IPS-20b (cell line): ENCODE results near the gene ARPIN.
"Not testable (repeated sequence)": the region's sequence is repeated elsewhere in the genome, so short reads cannot be mapped to it uniquely, and the experiment has no call there.

Experiments
- H3K27ac ChIP-seq: one replicate; pipeline ENCODE4 v1.5.1; 2013; ENCODE audit warnings: low read length
- H3K27me3 ChIP-seq: 2 replicates; pipeline ENCODE4 v1.6.1; 2013; ENCODE audit warnings: mild to moderate bottlenecking, low read length, inconsistent platforms; ENCODE audit not compliant: insufficient read depth
- H3K36me3 ChIP-seq: 2 replicates; pipeline ENCODE4 v1.6.1; 2013; ENCODE audit warnings: low read depth, mild to moderate bottlenecking, inconsistent platforms, low read length, moderate library complexity; ENCODE audit not compliant: insufficient read depth
- H3K4me1 ChIP-seq: 2 replicates; pipeline ENCODE4 v1.6.1; 2013; ENCODE audit warnings: mild to moderate bottlenecking, control low read depth, inconsistent platforms, low read length, moderate library complexity; ENCODE audit not compliant: insufficient read depth
- H3K4me3 ChIP-seq: 2 replicates; pipeline ENCODE4 v1.5.1; 2013; ENCODE audit warnings: mild to moderate bottlenecking, low read length, inconsistent platforms
- H3K9ac ChIP-seq: 2 replicates; pipeline ENCODE4 v1.6.1; 2013; ENCODE audit warnings: low read depth, mild to moderate bottlenecking, inconsistent platforms, low read length, moderate library complexity
- H3K9me3 ChIP-seq: 2 replicates; pipeline ENCODE4 v1.6.1; 2013; ENCODE audit warnings: mild to moderate bottlenecking, low read depth, low read length, inconsistent platforms; ENCODE audit not compliant: insufficient read depth

The ARPIN gene

DNA sequence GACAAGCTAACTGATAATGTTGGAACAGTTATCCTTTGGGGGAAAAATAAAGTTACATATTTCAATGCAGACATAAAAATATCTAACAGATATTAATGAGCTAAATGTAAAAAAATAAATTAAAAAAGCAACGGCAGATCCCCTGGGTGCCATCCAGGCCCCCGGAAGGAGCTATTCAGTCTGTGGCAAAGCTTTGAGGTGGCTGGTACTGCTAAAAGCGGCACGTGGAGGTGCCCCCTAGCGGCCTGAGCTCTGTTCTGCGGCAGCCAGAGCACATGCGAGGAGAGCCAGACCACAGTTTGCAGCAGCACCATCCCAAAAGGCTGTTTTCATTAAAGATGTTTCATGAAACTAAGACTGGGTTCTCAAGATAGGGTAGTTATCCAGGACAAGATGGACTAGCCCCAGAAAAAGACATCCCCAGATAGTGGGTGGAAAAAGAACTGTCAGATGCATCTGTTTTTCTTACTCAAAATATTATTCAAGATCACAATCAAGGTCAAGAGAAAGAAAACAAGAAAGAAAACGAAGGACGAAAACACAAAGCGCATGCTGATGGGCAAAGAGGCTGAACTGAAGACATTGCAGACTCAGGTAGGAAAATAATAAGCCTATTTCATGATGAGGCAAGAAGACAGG lies 37.7 kb downstream of the ARPIN start:
- H3K9ac ChIP-seq = no peak overlapping the region
- peaks cover 27% of the 10 kb centered on the region for H3K36me3 ChIP-seq
- no peaks in the 10 kb centered on the region for H3K9me3 ChIP-seq
- H3K4me3 ChIP-seq = no peak overlapping the region
- no peak overlapping the region for H3K27ac ChIP-seq
- H3K27me3 ChIP-seq = no peaks in the 10 kb centered on the region
- H3K4me1 ChIP-seq = no peaks in the 10 kb centered on the region

DNA sequence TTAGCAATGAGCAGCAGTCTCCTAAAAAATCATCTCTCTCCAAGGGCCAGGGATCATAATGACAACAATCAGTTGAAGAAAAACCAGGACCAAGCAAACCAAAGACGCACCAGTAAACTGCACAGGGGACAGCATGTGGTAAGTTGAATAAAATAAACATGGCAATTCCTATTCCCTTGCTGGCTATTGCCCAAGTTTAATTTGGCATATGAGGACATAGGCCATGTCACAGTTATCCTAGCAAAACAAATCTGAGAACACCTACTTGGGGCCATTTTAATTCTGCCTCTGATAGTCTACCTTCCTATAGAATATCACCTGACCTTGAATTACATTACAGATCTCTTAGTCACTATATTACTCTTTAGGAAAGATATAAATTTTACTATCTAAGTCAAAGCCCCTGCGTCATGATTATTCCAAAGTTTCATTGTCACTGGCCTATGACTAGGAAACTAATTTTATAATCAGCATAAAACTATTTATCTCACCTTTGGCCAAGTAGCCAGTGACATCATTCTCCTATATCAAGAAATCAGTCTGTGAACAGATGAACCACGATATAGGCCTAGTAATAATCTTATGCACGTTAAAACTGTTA lies 42.0 kb downstream of the ARPIN start:
- no peaks in the 10 kb centered on the region for H3K27me3 ChIP-seq
- H3K9me3 ChIP-seq = no peaks in the 10 kb centered on the region
- no peak overlapping the region for H3K4me3 ChIP-seq
- no peak overlapping the region for H3K27ac ChIP-seq
- peaks cover 25% of the 10 kb centered on the region for H3K36me3 ChIP-seq
- H3K4me1 ChIP-seq = no peaks in the 10 kb centered on the region
- no peak overlapping the region for H3K9ac ChIP-seq

DNA sequence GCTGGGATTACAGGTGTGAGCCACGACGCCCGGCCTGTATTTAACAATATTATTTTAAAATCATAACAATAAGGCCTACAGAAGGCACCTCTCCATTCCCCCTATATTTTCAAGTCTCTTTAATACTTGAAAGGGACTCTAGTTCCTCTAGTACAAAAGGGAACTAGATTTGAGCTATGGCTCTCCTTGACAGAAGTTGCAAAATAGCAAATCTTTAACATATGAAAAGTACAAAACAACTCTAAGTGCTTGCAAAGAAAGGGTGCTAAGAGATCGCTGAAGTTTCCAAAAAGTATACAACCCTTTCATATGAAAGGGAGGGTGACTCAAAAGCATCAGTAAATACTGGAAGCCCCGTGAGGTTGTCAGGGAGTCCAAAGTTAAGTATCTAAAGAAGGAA lies 42.7 kb downstream of the ARPIN start:
- H3K36me3 ChIP-seq = peaks cover 25% of the 10 kb centered on the region
- no peak overlapping the region for H3K27ac ChIP-seq
- no peaks in the 10 kb centered on the region for H3K9me3 ChIP-seq
- no peak overlapping the region for H3K9ac ChIP-seq
- H3K4me1 ChIP-seq = no peaks in the 10 kb centered on the region
- no peak overlapping the region for H3K4me3 ChIP-seq
- H3K27me3 ChIP-seq = no peaks in the 10 kb centered on the region

- H3K4me3 ChIP-seq, H3K9ac ChIP-seq, H3K4me1 ChIP-seq, H3K27me3 ChIP-seq, H3K9me3 ChIP-seq, H3K27ac ChIP-seq: not testable (repeated sequence)
- peaks cover 25% of the 10 kb centered on the region for H3K36me3 ChIP-seq
Observed at GRCh38 chr15:89869490-89869889, 43.3 kb downstream of the ARPIN start.

DNA sequence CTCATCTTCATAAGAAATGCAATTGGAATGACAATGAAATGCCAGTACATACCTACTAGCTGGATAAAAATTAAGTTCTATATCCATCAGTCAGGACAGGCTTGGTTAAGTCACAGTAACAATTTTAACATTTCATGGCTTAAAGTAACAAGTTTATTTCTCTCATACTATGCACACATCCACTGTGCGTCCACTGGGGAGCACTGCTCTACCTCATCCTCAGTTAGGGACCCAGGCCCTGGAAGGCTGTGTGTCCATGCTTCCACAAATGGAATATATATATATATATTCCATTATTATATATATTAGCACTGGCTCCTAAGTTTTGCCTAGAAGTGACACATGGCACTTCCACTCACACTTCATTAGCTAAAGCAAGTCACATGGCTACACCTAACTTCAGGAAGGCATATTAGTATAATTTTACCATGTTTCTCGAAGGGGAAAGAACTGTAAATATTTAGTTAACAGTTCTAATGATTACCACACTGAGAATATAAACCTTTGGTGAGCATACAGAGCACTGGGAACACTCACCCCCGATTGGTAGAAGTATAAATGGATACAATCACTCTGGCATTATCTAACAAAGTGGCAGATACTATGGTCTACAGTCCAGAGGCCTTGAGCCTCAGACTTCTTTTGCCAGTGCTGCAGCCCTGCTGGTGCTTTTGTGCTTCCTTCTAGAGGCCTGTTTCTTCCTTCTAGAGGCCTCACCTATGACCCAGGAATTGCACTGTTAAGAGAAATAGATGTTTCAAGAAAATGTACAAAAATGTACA lies 47.6 kb downstream of the ARPIN start:
- no peak overlapping the region for H3K9ac ChIP-seq

DNA sequence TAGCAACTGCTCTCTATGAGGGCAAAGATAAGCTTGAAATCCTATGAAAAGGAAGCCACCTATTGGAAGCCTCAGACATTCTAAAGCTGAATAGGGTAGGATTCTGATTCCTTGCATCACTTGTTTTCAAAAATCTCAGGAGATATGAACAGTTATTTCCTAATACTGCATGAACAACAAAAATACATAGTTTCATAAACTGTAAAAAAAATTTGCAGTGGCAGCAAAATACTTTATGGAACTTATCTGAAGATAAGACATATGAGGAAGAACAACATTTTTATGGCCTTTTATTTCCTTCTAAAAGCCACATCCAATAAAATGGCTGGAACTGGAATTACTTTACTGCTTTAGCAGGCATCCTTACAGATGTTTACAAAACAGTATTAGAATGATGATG lies 48.8 kb downstream of the ARPIN start:
- H3K27me3 ChIP-seq = no peaks in the 10 kb centered on the region
- H3K4me3 ChIP-seq = no peak overlapping the region
- H3K4me1 ChIP-seq = no peaks in the 10 kb centered on the region
- peaks cover 22% of the 10 kb centered on the region for H3K36me3 ChIP-seq
- H3K27ac ChIP-seq = no peak overlapping the region
- H3K9me3 ChIP-seq = no peaks in the 10 kb centered on the region
- H3K9ac ChIP-seq = no peak overlapping the region

More for the DNA sequence above, 47.6 kb downstream of the ARPIN start:
- Histone ChIP-seq H3K36me3 (peaks cover 25% of the 10 kb centered on the region), H3K4me1 (no peaks in the 10 kb centered on the region), H3K27ac (no peak overlapping the region), H3K27me3 (no peaks in the 10 kb centered on the region), H3K9me3 (no peaks in the 10 kb centered on the region), H3K4me3 (no peak overlapping the region)

- H3K36me3 ChIP-seq = peaks cover 22% of the 10 kb centered on the region
- H3K27me3 ChIP-seq = no peaks in the 10 kb centered on the region
- H3K9me3 ChIP-seq = no peaks in the 10 kb centered on the region
- no peak overlapping the region for H3K4me3 ChIP-seq
- no peak overlapping the region for H3K9ac ChIP-seq
- no peak overlapping the region for H3K27ac ChIP-seq
- no peaks in the 10 kb centered on the region for H3K4me1 ChIP-seq
Observed at GRCh38 chr15:89860891-89861290, 51.9 kb downstream of the ARPIN start.

- H3K4me3 ChIP-seq = no peak overlapping the region
- H3K27me3 ChIP-seq = no peaks in the 10 kb centered on the region
- H3K9me3 ChIP-seq = no peaks in the 10 kb centered on the region
- H3K27ac ChIP-seq = no peak overlapping the region
- no peaks in the 10 kb centered on the region for H3K4me1 ChIP-seq
- no peak overlapping the region for H3K9ac ChIP-seq
- peaks cover 22% of the 10 kb centered on the region for H3K36me3 ChIP-seq
Observed at GRCh38 chr15:89860431-89860830, 52.3 kb downstream of the ARPIN start.

DNA sequence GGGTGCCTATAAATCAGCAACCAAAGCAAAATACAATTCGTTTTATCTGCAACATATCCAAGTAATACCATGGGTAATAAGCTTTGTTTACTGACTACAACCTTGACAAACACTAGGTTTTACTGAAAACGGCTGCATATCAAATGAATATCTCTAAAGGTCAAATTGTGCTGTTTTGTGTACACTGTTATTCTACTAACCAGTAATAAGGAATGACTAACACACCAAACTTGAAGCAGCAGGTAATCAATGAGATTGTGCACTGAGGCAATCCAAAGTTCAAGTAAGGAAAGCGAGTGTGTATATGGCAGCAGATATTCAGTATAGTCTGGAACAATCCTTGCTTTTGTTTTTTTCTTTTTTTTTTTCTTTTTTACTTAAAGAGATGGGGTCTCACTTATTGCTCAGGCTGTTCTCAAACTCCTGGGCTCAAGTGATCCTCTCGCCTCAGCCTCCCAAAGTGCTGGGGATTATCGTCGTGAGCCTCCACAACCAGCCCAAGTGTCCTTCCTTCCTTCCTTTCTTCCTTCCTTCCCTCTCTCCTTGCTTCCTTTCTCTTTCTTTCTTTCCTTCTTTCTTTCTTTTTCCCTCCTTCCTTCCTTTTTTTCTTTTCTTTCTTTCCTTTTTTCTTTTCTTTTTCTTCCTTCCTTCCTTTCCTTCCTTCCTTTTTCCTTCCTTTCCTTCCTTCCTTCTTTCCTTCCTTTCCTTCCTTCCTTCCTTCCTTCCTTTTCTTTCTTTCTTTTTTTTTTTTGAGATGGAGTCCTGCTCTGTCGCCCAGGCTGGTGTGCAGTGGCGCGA lies 53.9 kb downstream of the ARPIN start:
- Histone ChIP-seq H3K9ac (no peak overlapping the region), H3K4me1 (no peaks in the 10 kb centered on the region), H3K36me3 (peaks cover 22% of the 10 kb centered on the region), H3K9me3 (no peaks in the 10 kb centered on the region), H3K27ac (no peak overlapping the region), H3K27me3 (no peaks in the 10 kb centered on the region), H3K4me3 (no peak overlapping the region)

GRCh38 chr15:89857673-89858072 lies 55.1 kb downstream of the ARPIN start:
- Histone ChIP-seq H3K36me3 (peaks cover 27% of the 10 kb centered on the region), H3K4me1 (no peaks in the 10 kb centered on the region), H3K9ac (no peak overlapping the region), H3K9me3 (no peaks in the 10 kb centered on the region), H3K27me3 (no peaks in the 10 kb centered on the region), H3K4me3 (no peak overlapping the region), H3K27ac (no peak overlapping the region)

- Histone ChIP-seq H3K9me3 (no peaks in the 10 kb centered on the region), H3K27me3 (no peaks in the 10 kb centered on the region), H3K4me3 (no peak overlapping the region), H3K9ac (no peak overlapping the region), H3K36me3 (peaks cover 29% of the 10 kb centered on the region), H3K27ac (no peak overlapping the region), H3K4me1 (no peaks in the 10 kb centered on the region)
Observed at GRCh38 chr15:89855948-89856347, 56.8 kb downstream of the ARPIN start.
